Measurements from ENCODE around the gene PCID2. TPM values are rescaled to one million over a fixed set of nuclear protein-coding genes. Genes with fewer than 3 reads are reported as not detected.
"Not testable (repeated sequence)": the region's sequence is repeated elsewhere in the genome, so short reads cannot be mapped to it uniquely, and the experiment has no call there.

The PCID2 gene
- polyA plus RNA-seq, 6 donors from 2014 or later = 44.7 to 76.2 (median 55.4) TPM

GRCh38 chr13:113164492-113164891, 44.0 kb downstream of the PCID2 start:
- H3K4me1 Mint-ChIP-seq = peaks cover 13 to 15% (median 14%) of the 10 kb centered on the region in 3 donors
- DNase-seq = no peak
- H3K4me3 Mint-ChIP-seq = no peak overlapping the region
- H3K9me3 Mint-ChIP-seq = peaks cover 0 to 15% (median 4%) of the 10 kb centered on the region in 7 donors
- ATAC-seq (ENCODE audit: low read depth in 2 of 2) = no peak
- peak overlapping the region in 1 of 6 donors; percentile 28 for H3K27ac Mint-ChIP-seq
- peaks cover 16 to 24% of the 10 kb centered on the region in 2 donors for H3K36me3 Mint-ChIP-seq
- peaks cover 8 to 33% (median 18%) of the 10 kb centered on the region in 3 donors for H3K27me3 Mint-ChIP-seq

GRCh38 chr13:113162783-113163685, 45.4 kb downstream of the PCID2 start:
- DNase-seq = no peak
- H3K27me3 Mint-ChIP-seq = peaks cover 8 to 45% (median 27%) of the 10 kb centered on the region in 3 donors
- peaks cover 0 to 11% (median 3%) of the 10 kb centered on the region in 7 donors for H3K9me3 Mint-ChIP-seq
- peak overlapping the region in 2 of 6 donors; percentile 78 to 86 for H3K27ac Mint-ChIP-seq
- H3K36me3 Mint-ChIP-seq = peaks cover 10 to 17% of the 10 kb centered on the region in 2 donors
- ATAC-seq (ENCODE audit: low read depth in 2 of 2) = peak in 1 of 2 donors; percentile 11
- H3K4me1 Mint-ChIP-seq = peaks cover 13 to 15% (median 14%) of the 10 kb centered on the region in 3 donors
- H3K4me3 Mint-ChIP-seq = peak overlapping the region in 3 of 8 donors; percentile 12 to 80 (median 51)

GRCh38 chr13:113161975-113162374, 46.5 kb downstream of the PCID2 start:
- ATAC-seq (ENCODE audit: low read depth in 2 of 2); H3K27ac Mint-ChIP-seq; DNase-seq; H3K9me3 Mint-ChIP-seq; H3K36me3 Mint-ChIP-seq; H3K4me3 Mint-ChIP-seq: not testable (repeated sequence)
- H3K4me1 Mint-ChIP-seq = peaks cover 13 to 15% (median 14%) of the 10 kb centered on the region in 3 donors
- peaks cover 8 to 54% (median 37%) of the 10 kb centered on the region in 3 donors for H3K27me3 Mint-ChIP-seq

GRCh38 chr13:113161433-113161832, 47.0 kb downstream of the PCID2 start:
- DNase-seq (no peak), ATAC-seq (ENCODE audit: low read depth in 2 of 2) (no peak)
- peak overlapping the region in 2 of 8 donors; percentile 24 to 54 for H3K4me3 Mint-ChIP-seq
- H3K9me3 Mint-ChIP-seq = peaks cover 0 to 6% (median 2%) of the 10 kb centered on the region in 7 donors
- peaks cover 8 to 56% (median 38%) of the 10 kb centered on the region in 3 donors for H3K27me3 Mint-ChIP-seq
- no peak overlapping the region for H3K27ac Mint-ChIP-seq
- H3K4me1 Mint-ChIP-seq = peaks cover 13 to 15% (median 14%) of the 10 kb centered on the region in 3 donors
- peaks cover 0 to 8% of the 10 kb centered on the region in 2 donors for H3K36me3 Mint-ChIP-seq

- no peak overlapping the region for H3K27ac Mint-ChIP-seq
- H3K36me3 Mint-ChIP-seq = peaks cover 0 to 8% of the 10 kb centered on the region in 2 donors
- peak overlapping the region in 1 of 8 donors; percentile 24 for H3K4me3 Mint-ChIP-seq
- H3K9me3 Mint-ChIP-seq = peaks cover 0 to 6% (median 3%) of the 10 kb centered on the region in 7 donors
- ATAC-seq (ENCODE audit: low read depth in 2 of 2) (no peak), DNase-seq (no peak)
- H3K4me1 Mint-ChIP-seq = peaks cover 13 to 15% (median 14%) of the 10 kb centered on the region in 3 donors
- H3K27me3 Mint-ChIP-seq = peaks cover 8 to 56% (median 38%) of the 10 kb centered on the region in 3 donors
Measured at GRCh38 chr13:113160983-113161382, 47.5 kb downstream of the PCID2 start.

- no peak overlapping the region for H3K27ac Mint-ChIP-seq
- no peak for DNase-seq
- H3K9me3 Mint-ChIP-seq = peaks cover 7 to 17% (median 10%) of the 10 kb centered on the region in 7 donors
- H3K4me3 Mint-ChIP-seq = no peak overlapping the region
- H3K36me3 Mint-ChIP-seq = peaks cover 5 to 16% of the 10 kb centered on the region in 2 donors
- no peak for ATAC-seq (ENCODE audit: low read depth in 2 of 2)
- peaks cover 8 to 60% (median 38%) of the 10 kb centered on the region in 3 donors for H3K27me3 Mint-ChIP-seq
- H3K4me1 Mint-ChIP-seq = peaks cover 14 to 18% (median 15%) of the 10 kb centered on the region in 3 donors
Measured at GRCh38 chr13:113159701-113160100, 48.8 kb downstream of the PCID2 start.

- DNase-seq (no peak), ATAC-seq (ENCODE audit: low read depth in 2 of 2) (no peak)
- Mint-ChIP-seq H3K4me3 (no peak overlapping the region), H3K27ac (no peak overlapping the region), H3K4me1 (peaks cover 12 to 19% (median 15%) of the 10 kb centered on the region in 3 donors), H3K36me3 (peaks cover 5 to 16% of the 10 kb centered on the region in 2 donors), H3K9me3 (peaks cover 7 to 17% (median 10%) of the 10 kb centered on the region in 7 donors), H3K27me3 (peaks cover 8 to 57% (median 38%) of the 10 kb centered on the region in 3 donors)
Measured at GRCh38 chr13:113158946-113159345, 49.5 kb downstream of the PCID2 start.

- H3K4me3 Mint-ChIP-seq = peak within 1 kb of the TSS in 2 of 8 donors; percentile 29 to 68
- H3K36me3 Mint-ChIP-seq = peaks cover 5 to 16% of the 10 kb centered on the region in 2 donors
- no peak for ATAC-seq (ENCODE audit: low read depth in 2 of 2)
- peaks cover 11 to 14% (median 11%) of the 10 kb centered on the region in 3 donors for H3K4me1 Mint-ChIP-seq
- peaks cover 8 to 51% (median 33%) of the 10 kb centered on the region in 3 donors for H3K27me3 Mint-ChIP-seq
- DNase-seq = no peak
- H3K27ac Mint-ChIP-seq = peak within 1 kb of the TSS in 1 of 6 donors; percentile 37
- peaks cover 7 to 17% (median 10%) of the 10 kb centered on the region in 7 donors for H3K9me3 Mint-ChIP-seq
Measured at GRCh38 chr13:113157929-113158747, 50.3 kb downstream of the PCID2 start, which contains the start of gene PROZ. PROZ (plus strand) TSS chr13:113158648; CDS start chr13:113158661, 13 bp downstream.

GRCh38 chr13:113157206-113157928, 51.1 kb downstream of the PCID2 start:
- Mint-ChIP-seq H3K9me3 (peaks cover 7 to 17% (median 11%) of the 10 kb centered on the region in 7 donors), H3K27ac (peak overlapping the region in 1 of 6 donors; percentile 1), H3K27me3 (peaks cover 13 to 52% (median 35%) of the 10 kb centered on the region in 3 donors), H3K4me3 (peak overlapping the region in 2 of 8 donors; percentile 29 to 68), H3K4me1 (peaks cover 10 to 20% (median 15%) of the 10 kb centered on the region in 3 donors), H3K36me3 (peaks cover 5 to 16% of the 10 kb centered on the region in 2 donors)
- DNase-seq = no peak
- ATAC-seq (ENCODE audit: low read depth in 2 of 2) = no peak

GRCh38 chr13:113155982-113156655, 52.4 kb downstream of the PCID2 start:
- Mint-ChIP-seq H3K4me1 (peaks cover 13 to 19% (median 15%) of the 10 kb centered on the region in 3 donors), H3K9me3 (peaks cover 7 to 17% (median 11%) of the 10 kb centered on the region in 7 donors), H3K27ac (peak overlapping the region in 1 of 6 donors; percentile 29), H3K36me3 (peaks cover 5 to 21% of the 10 kb centered on the region in 2 donors), H3K4me3 (no peak overlapping the region), H3K27me3 (peaks cover 16 to 60% (median 43%) of the 10 kb centered on the region in 3 donors)
- no peak for DNase-seq
- ATAC-seq (ENCODE audit: low read depth in 2 of 2) = no peak

GRCh38 chr13:113155201-113155600, 53.3 kb downstream of the PCID2 start:
- DNase-seq = no peak

More at GRCh38 chr13:113155201-113155600, 53.3 kb downstream of the PCID2 start:
- peaks cover 5 to 23% of the 10 kb centered on the region in 2 donors for H3K36me3 Mint-ChIP-seq
- no peak for ATAC-seq (ENCODE audit: low read depth in 2 of 2)
- peaks cover 12 to 15% (median 13%) of the 10 kb centered on the region in 3 donors for H3K4me1 Mint-ChIP-seq
- peak overlapping the region in 7 of 8 donors; percentile 59 to 90 (median 64) for H3K4me3 Mint-ChIP-seq
- H3K9me3 Mint-ChIP-seq = peaks cover 7 to 17% (median 11%) of the 10 kb centered on the region in 7 donors
- peak overlapping the region in 3 of 6 donors; percentile 44 to 93 (median 73) for H3K27ac Mint-ChIP-seq
- H3K27me3 Mint-ChIP-seq = peaks cover 13 to 64% (median 47%) of the 10 kb centered on the region in 3 donors
